DOHH2 (cell line): ENCODE measurements around the gene KRTAP2-1.

ENCODE experiments used
- H3F3A ChIP-seq: fragments of 200-600 bp; sonication (generic), shearing (Covaris generic); 2 replicates; pipeline ENCODE4 v1.6.0; 2016; ENCODE audit warnings: antibody characterized with exemption, mild to moderate bottlenecking; ENCODE audit not compliant: control insufficient read depth, insufficient read depth
- H3K27ac ChIP-seq: fragments of 200-600 bp; sonication (generic); 2 replicates; pipeline ENCODE4 v1.5.1; 2014; ENCODE audit warnings: low read depth, mild to moderate bottlenecking, low read length, moderate library complexity
- H3K27me3 ChIP-seq: fragments of 200-600 bp; sonication (generic); 2 replicates; pipeline ENCODE4 v1.6.1; 2014; ENCODE audit warnings: mild to moderate bottlenecking, low read length, mixed read lengths; ENCODE audit not compliant: control insufficient read depth
- H3K36me3 ChIP-seq: fragments of 200-600 bp; sonication (generic); 2 replicates; pipeline ENCODE4 v1.6.1; 2014; ENCODE audit warnings: mild to moderate bottlenecking, low read length, moderate library complexity, mixed read lengths; ENCODE audit not compliant: control insufficient read depth
- H3K4me1 ChIP-seq: fragments of 200-600 bp; sonication (generic); 2 replicates; pipeline ENCODE4 v1.6.1; 2014; ENCODE audit warnings: mild to moderate bottlenecking, low read length, mixed read lengths; ENCODE audit not compliant: control insufficient read depth
- H3K4me2 ChIP-seq: fragments of 200-600 bp; sonication (generic); 2 replicates; pipeline ENCODE4 v1.6.0; 2014; ENCODE audit warnings: mild to moderate bottlenecking, low read length, moderate library complexity
- H3K4me3 ChIP-seq: fragments of 200-600 bp; sonication (generic); 2 replicates; pipeline ENCODE4 v1.5.1; 2014; ENCODE audit warnings: mild to moderate bottlenecking, low read length, mixed read lengths
- H3K79me2 ChIP-seq: fragments of 200-600 bp; sonication (generic); 2 replicates; pipeline ENCODE4 v1.6.1; 2014; ENCODE audit warnings: mild to moderate bottlenecking, low read length, mixed read lengths; ENCODE audit not compliant: control insufficient read depth
- H3K9me2 ChIP-seq: fragments of 200-600 bp; sonication (generic); replicated peaks from 2 replicates; pipeline ENCODE4 v1.6.1; 2014; ENCODE audit warnings: mild to moderate bottlenecking, low read length, mixed read lengths; ENCODE audit not compliant: control insufficient read depth
- H3K9me3 ChIP-seq: fragments of 200-600 bp; sonication (generic); 2 replicates; pipeline ENCODE4 v1.6.1; 2014; ENCODE audit warnings: antibody characterized with exemption, low read length, mixed read lengths; ENCODE audit not compliant: control insufficient read depth, insufficient read depth
- H4K20me1 ChIP-seq: fragments of 200-600 bp; sonication (generic); 2 replicates; pipeline ENCODE4 v1.6.0; 2014; ENCODE audit warnings: low read depth, mild to moderate bottlenecking, antibody characterized with exemption, low read length, moderate library complexity; ENCODE audit not compliant: control insufficient read depth, insufficient read depth
- EZH2phosphoT487 ChIP-seq: fragments of 200-600 bp; sonication (generic); IDR thresholded peaks from 2 replicates; pipeline ENCODE4 v1.6.1; 2017; ENCODE audit warnings: borderline replicate concordance, mild to moderate bottlenecking, antibody characterized with exemption, low read length, moderate library complexity, mixed read lengths
- TF ChIP-seq, protein P1 (sequence below): fragments of 200-600 bp; sonication (generic); IDR thresholded peaks from one replicate; pipeline ENCODE4 v1.5.1; 2014; ENCODE audit warnings: antibody characterized with exemption, mild to moderate bottlenecking, low read depth, low read length; ENCODE audit not compliant: poor library complexity, severe bottlenecking

The KRTAP2-1 gene

DNA sequence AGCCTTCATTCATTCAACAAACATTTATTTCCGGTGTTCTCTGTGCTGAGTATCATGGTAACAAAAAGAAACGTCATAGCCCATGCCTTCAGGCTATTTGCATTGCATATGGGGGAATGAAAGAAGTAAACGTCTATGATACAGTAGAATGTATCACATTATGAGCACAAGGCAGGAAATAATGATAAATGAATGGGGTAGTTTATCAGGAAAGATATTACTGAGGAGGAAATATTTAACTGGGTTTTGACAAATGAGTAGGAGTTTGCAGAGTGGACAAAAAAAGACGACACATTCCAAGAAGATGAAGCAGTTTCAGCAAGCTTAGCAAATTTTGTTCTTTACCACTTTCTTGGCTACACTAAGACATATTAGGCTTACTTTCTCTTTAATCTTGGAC lies 35.5 kb upstream of the KRTAP2-1 start:
- no peaks in the 10 kb centered on the region for H3K36me3 ChIP-seq
- no peaks in the 10 kb centered on the region for H3F3A ChIP-seq
- no peak overlapping the region for H3K4me3 ChIP-seq
- H3K4me2 ChIP-seq = no peak overlapping the region
- no peak for TF ChIP-seq EZH2phosphoT487
- TF ChIP-seq, protein P1, sequence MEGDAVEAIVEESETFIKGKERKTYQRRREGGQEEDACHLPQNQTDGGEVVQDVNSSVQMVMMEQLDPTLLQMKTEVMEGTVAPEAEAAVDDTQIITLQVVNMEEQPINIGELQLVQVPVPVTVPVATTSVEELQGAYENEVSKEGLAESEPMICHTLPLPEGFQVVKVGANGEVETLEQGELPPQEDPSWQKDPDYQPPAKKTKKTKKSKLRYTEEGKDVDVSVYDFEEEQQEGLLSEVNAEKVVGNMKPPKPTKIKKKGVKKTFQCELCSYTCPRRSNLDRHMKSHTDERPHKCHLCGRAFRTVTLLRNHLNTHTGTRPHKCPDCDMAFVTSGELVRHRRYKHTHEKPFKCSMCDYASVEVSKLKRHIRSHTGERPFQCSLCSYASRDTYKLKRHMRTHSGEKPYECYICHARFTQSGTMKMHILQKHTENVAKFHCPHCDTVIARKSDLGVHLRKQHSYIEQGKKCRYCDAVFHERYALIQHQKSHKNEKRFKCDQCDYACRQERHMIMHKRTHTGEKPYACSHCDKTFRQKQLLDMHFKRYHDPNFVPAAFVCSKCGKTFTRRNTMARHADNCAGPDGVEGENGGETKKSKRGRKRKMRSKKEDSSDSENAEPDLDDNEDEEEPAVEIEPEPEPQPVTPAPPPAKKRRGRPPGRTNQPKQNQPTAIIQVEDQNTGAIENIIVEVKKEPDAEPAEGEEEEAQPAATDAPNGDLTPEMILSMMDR = no peak
- no peaks in the 10 kb centered on the region for H3K9me3 ChIP-seq
- H3K27me3 ChIP-seq = no peaks in the 10 kb centered on the region
- H3K9me2 ChIP-seq = no peaks in the 10 kb centered on the region
- no peaks in the 10 kb centered on the region for H3K4me1 ChIP-seq
- no peak overlapping the region for H3K27ac ChIP-seq
- H3K79me2 ChIP-seq = no peaks in the 10 kb centered on the region
- H4K20me1 ChIP-seq = no peaks in the 10 kb centered on the region

DNA sequence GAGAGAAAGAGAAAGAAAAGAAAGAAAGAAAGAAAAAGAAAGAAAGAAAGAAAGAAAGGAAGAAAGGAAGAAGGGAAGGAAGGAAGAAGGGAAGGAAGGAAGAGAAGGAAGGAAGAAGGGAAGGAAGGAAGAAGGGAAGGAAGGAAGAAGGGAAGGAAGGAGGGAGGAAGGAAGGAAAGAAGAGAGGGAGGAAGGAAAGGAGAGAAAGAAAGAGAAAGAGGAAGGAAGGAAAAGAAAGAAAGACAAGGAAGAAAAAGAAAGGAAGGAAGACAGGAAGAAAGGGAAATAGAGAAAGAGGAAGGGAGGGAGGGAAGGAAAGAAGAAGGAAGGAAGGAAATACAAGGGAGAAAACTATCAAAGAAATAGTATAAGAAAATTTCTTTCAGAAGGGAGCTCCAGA lies 29.7 kb upstream of the KRTAP2-1 start:
- Histone ChIP-seq H3K9me3 (no peaks in the 10 kb centered on the region), H3K36me3 (no peaks in the 10 kb centered on the region), H3F3A (no peaks in the 10 kb centered on the region), H3K4me2 (no peak overlapping the region), H4K20me1 (no peaks in the 10 kb centered on the region), H3K4me1 (no peaks in the 10 kb centered on the region), H3K9me2 (no peaks in the 10 kb centered on the region), H3K27me3 (peaks cover 5% of the 10 kb centered on the region; the same call in 1 of the 2 replicates), H3K27ac (no peak overlapping the region), H3K4me3 (no peak overlapping the region), H3K79me2 (no peaks in the 10 kb centered on the region)
- TF ChIP-seq, protein P1 = no peak
- TF ChIP-seq EZH2phosphoT487 = no peak

DNA sequence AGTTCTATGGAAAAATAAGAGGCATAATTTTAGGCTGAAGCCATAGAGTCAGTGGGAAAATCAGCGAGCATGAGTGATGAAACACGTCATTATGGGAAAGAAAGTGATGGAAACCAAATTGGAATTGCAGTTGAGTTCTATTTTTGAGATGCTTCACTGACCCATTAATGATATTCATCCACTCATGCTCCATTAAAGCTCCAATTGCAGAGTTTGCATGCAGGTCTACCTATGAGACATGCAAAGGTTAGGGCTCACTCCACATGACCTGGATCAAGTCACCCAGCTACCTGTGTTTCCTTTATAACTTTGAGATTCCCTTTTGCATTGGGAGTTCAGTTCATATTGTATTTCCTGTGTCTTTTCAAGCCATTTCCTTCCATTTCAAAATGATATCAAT lies 26.6 kb upstream of the KRTAP2-1 start:
- peaks cover 5% of the 10 kb centered on the region; the same call in 1 of the 2 replicates for H3K27me3 ChIP-seq
- no peaks in the 10 kb centered on the region for H4K20me1 ChIP-seq
- H3K79me2 ChIP-seq = no peaks in the 10 kb centered on the region
- no peaks in the 10 kb centered on the region for H3K36me3 ChIP-seq
- H3F3A ChIP-seq = no peaks in the 10 kb centered on the region
- no peak overlapping the region for H3K4me3 ChIP-seq
- no peaks in the 10 kb centered on the region for H3K9me2 ChIP-seq
- H3K4me2 ChIP-seq = no peak overlapping the region
- H3K4me1 ChIP-seq = no peaks in the 10 kb centered on the region
- H3K9me3 ChIP-seq = no peaks in the 10 kb centered on the region
- no peak overlapping the region for H3K27ac ChIP-seq
- TF ChIP-seq, protein P1 = no peak
- no peak for TF ChIP-seq EZH2phosphoT487
